WI38 (cell line): ENCODE data around the gene OR4F17.
"Not testable (repeated sequence)": the region's sequence is repeated elsewhere in the genome, so short reads cannot be mapped to it uniquely, and the experiment has no call there.

Source experiments
- H3K4me3 ChIP-seq: 2 replicates; pipeline ENCODE4 v1.5.1; 2011; ENCODE audit warnings: low read depth, mild to moderate bottlenecking, control low read depth, low read length

The OR4F17 gene, protein sequence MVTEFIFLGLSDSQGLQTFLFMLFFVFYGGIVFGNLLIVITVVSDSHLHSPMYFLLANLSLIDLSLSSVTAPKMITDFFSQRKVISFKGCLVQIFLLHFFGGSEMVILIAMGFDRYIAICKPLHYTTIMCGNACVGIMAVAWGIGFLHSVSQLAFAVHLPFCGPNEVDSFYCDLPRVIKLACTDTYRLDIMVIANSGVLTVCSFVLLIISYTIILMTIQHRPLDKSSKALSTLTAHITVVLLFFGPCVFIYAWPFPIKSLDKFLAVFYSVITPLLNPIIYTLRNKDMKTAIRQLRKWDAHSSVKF

DNA sequence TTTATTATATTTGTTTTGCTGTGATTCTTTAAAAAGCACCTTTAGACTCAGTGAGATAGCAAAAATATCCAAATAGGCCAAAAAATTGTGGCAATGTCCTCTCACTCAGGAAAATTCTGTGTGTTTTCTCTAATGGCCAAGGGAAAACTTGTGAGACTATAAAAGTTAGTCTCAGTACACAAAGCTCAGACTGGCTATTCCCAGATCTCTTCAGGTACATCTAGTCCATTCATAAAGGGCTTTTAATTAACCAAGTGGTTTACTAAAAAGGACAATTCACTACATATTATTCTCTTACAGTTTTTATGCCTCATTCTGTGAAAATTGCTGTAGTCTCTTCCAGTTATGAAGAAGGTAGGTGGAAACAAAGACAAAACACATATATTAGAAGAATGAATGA is at the start of gene OR4F17:
TSS of gene OR4F17 (plus strand) at position 301 of the 400 bp plus-strand sequence. CDS start 3,575 bp downstream, outside the sequence.
- not testable (repeated sequence) for H3K4me3 ChIP-seq

DNA sequence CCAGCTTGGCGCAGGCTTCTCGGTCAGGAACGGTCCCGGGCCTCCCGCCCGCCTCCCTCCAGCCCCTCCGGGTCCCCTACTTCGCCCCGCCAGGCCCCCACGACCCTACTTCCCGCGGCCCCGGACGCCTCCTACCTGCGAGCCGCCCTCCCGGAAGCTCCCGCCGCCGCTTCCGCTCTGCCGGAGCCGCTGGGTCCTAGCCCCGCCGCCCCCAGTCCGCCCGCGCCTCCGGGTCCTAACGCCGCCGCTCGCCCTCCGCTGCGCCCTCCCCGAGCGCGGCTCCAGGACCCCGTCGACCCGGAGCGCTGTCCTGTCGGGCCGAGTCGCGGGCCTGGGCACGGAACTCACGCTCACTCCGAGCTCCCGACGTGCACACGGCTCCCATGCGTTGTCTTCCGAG is 36.1 kb upstream of the OR4F17 start:
- not testable (repeated sequence) for H3K4me3 ChIP-seq

DNA sequence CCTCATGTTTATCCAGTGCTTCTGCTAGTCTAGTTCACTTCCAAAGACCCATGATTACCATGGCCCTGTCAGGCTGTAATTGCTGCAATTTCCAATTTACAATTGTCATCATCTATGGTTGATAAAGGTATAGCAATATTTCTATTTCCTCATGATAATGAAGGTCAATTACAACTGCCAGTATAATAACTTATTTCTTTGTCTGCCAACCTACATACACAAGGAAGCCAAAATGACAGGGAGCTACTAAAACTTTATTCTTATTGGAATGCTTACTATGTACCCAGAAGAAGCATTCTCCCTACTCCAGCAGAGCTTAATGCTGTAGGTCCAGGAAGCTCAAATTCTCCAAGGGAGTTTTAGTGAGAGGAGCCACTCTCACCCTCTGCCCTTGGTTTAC is 24.0 kb upstream of the OR4F17 start:
- H3K4me3 ChIP-seq: not testable (repeated sequence)

DNA sequence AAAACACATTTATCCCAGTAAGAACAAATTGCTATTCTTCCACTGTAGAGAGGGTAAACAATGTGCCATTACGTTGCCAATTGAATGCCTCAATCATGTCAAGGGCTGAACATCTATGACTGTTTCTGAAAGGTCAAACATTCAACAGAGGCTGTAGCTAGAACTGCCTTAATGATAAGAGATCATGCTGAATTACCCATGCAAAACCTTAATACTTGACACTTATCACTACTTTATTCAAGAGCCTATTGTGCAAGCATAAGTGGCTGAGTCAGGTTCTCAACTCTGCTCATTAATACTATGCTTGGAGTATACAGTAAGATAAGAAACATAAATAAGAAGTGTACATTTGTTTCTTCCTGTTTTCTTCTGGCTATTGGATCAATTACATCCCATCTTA is 23.3 kb upstream of the OR4F17 start:
- H3K4me3 ChIP-seq: not testable (repeated sequence)

DNA sequence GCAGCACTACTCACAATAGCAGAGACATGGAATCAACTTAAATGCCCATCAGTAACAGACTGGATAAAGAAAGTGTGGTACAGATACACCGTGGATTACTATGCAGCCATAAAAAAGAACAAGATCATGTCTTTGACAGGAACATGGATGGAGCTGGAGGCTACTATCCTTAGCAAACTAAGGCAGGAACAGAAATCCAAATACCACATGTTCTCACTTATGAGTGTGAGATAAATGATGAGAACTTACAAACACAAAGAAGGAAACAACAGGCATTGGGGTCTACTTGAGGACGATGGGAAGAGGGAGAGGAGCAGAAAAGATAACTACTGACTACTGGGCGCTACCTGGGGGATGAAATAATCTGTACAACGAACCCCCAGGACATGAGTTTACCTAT is 16.2 kb upstream of the OR4F17 start:
- not testable (repeated sequence) for H3K4me3 ChIP-seq

DNA sequence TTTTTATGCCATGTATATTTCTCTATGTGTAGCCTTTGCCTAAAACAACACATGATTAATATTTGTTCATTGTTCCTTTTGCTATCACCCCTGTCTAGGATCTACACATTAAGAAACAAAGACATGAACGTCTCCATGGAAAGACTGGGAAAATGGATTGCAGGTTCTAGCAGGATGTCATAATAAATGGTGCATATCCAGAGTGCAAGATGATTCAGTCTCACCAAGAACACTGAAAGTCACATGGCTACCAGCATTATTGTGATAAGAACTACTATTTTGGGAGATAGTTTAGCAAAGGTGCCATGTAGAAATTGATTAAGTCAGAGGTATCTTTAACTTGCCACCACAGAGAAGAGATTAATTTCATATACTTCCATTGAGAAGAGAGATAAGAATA is 12.1 kb upstream of the OR4F17 start:
- not testable (repeated sequence) for H3K4me3 ChIP-seq

DNA sequence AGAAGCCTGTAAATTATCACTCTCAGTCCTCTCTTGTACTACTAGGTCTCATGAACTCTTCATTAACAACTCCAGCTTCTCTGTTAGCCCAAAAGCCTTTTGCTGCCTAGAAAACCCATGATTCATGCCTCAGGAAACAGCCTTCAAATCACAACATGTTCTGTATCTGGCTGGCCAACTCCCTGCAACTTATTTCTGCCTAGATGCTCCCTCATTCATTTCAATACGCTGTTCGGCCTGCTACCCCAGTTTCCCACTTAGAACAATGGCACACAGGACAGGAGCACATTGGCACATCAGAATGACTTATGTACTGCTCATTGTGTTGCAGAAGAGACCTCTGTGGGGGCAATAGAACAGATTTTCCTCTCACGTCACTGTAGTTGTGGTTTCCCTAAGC is 9.3 kb upstream of the OR4F17 start:
- not testable (repeated sequence) for H3K4me3 ChIP-seq

DNA sequence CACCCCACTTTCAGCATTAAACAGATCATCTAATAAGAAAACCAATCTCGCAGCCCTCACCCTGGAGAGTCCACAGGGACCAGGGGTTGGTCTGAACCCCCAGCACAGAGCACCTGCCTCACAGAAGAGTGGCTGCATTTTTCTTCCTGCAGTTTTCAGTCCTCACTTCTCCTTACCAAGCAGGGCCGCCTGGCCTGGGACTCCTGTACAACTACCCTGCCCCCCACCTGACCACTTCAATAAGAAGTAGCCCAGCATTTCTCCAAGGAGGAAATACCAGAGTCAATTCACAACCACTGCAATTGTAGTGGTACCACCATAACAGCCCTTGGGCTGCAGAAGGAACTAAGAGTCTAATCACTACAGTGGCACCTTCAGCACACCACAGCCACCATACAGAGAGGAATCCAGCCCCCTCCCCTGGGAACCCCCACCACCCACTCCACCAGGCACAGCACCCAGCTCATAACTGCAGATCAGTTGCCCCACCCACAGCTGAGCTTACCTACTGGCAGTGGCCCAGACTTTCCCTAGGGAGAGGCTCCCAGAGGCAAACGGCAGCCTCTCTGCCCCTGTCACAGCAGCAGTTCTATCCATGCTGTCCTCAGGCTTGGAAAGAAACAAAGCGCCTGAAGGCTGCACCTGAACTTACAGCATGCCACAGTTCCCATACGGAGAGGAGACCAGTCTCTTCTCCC is 13.7 kb downstream of the OR4F17 start:
- not testable (repeated sequence) for H3K4me3 ChIP-seq
